Measurements from ENCODE around the gene PCSK9. TPM values are rescaled to one million over a fixed set of nuclear protein-coding genes. Genes with fewer than 3 reads are reported as not detected.

The PCSK9 gene
- total RNA-seq, 2 experiments from 2014 or later: not detected

DNA sequence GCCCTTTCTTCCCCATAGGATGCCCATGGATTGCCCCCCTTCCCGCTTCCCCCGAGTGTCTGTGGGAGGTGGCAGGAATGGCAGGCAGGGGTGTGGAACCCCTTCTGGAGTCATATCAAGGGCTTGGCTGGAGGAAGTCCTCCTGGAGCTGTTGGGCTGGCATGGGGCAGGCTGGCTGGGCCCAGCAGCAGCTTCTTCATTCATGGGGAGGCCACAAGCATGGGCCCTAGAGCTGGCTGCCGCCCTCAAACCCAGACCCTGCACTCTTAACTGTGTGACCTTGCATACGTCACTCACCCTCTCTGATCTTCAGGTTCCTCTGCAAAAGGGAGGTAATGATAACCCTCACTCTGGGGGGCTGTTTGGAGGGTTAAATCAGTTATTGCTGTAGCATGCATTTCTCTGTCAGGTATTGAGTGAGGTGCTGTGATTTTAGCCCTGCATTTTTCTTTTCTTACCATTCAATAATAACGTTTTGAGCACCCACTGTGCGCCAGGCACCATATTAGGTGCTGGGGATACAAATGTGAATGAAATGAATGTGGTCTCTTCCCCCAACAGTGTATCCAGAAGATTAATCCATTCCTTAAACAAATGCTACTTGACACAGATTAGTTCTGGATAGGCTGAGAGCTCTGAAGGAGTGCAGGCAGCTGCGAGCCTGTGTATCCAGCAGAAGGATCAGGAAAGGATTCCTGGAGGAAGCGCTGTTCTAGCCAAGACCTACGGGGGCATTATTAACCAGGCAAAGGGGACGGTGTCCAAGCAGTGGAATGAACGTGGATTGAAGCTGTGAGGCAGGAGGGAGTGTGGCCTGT, 9.3 kb downstream of the PCSK9 start:
- Mint-ChIP-seq H3K27me3 (peaks cover 4% of the 10 kb centered on the region), H3K9me3 (no peaks in the 10 kb centered on the region), H3K4me1 (ENCODE audit: low read depth) (no peaks in the 10 kb centered on the region), H3K27ac (no peak overlapping the region), H3K36me3 (ENCODE audit: low read depth) (no peaks in the 10 kb centered on the region), H3K4me3 (no peak overlapping the region)
- DNase-seq (no peak), ATAC-seq (ENCODE audit: poor library complexity) (no peak)
- Histone ChIP-seq H3K36me3 (ENCODE audit: insufficient read depth, low read length) (no peaks in the 10 kb centered on the region), H3K9me3 (ENCODE audit: control insufficient read depth in 1 of 2, insufficient read depth in 1 of 2, low read length in 2 of 2) (no peaks in the 10 kb centered on the region), H3K4me3 (ENCODE audit: low read length) (no peak overlapping the region), H3K27me3 (ENCODE audit: control insufficient read depth in 1 of 2, insufficient read depth in 2 of 2, low read length in 2 of 2) (no peaks in the 10 kb centered on the region), H3K4me1 (ENCODE audit: insufficient read depth, low read length) (no peaks in the 10 kb centered on the region), H3K27ac (ENCODE audit: low read depth in 1 of 2, low read length in 2 of 2) (no peak overlapping the region)
- CTCF ChIA-PET: no interaction called here
- intact Hi-C loops (cut with DNase I, micrococcal nuclease): no loop called here
- TF ChIP-seq, protein P1, sequence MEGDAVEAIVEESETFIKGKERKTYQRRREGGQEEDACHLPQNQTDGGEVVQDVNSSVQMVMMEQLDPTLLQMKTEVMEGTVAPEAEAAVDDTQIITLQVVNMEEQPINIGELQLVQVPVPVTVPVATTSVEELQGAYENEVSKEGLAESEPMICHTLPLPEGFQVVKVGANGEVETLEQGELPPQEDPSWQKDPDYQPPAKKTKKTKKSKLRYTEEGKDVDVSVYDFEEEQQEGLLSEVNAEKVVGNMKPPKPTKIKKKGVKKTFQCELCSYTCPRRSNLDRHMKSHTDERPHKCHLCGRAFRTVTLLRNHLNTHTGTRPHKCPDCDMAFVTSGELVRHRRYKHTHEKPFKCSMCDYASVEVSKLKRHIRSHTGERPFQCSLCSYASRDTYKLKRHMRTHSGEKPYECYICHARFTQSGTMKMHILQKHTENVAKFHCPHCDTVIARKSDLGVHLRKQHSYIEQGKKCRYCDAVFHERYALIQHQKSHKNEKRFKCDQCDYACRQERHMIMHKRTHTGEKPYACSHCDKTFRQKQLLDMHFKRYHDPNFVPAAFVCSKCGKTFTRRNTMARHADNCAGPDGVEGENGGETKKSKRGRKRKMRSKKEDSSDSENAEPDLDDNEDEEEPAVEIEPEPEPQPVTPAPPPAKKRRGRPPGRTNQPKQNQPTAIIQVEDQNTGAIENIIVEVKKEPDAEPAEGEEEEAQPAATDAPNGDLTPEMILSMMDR (IDR thresholded peaks at IDR 0.05): no peak
- POLR2A ChIA-PET: no interaction called here

DNA sequence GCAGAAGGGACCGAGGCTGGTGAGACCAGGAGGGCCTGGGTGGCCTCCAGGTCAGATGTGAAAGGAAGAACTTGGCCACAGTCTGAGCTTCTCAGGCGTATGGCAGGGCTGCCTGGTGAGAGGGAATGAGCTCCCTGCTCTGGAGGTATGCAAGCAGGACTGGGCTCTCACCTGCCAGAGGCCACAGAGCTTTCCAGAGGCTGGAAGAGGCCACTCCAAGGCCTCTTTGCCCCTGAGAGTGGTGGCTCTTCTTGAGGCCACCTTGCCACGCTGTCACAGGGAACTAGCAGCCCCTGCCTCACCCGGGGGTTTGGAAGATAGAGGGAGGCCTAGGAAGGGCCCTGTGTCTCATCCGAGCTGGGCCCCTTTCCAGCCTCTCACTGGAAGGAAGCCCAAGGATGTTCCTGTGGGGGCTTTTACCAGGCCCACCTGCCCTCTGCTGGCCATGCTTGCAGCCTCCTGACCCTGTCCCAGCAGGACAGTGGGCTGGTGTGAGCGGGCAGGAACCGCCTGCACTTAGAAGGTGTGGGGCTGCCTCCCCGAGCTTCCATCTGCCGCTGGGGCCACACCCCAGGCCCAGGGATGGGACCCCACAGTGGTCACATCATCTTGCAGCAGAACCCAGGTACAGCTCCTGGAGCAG, 10.0 kb downstream of the PCSK9 start:
- Mint-ChIP-seq H3K27me3 (no peaks in the 10 kb centered on the region), H3K36me3 (ENCODE audit: low read depth) (no peaks in the 10 kb centered on the region), H3K4me1 (ENCODE audit: low read depth) (no peaks in the 10 kb centered on the region), H3K27ac (no peak overlapping the region), H3K9me3 (no peaks in the 10 kb centered on the region), H3K4me3 (no peak overlapping the region)
- no peaks in the 10 kb centered on the region for H3K36me3 ChIP-seq (ENCODE audit: insufficient read depth, low read length)
- intact Hi-C loops (cut with DNase I, micrococcal nuclease): no loop called here
- no peaks in the 10 kb centered on the region for H3K4me1 ChIP-seq (ENCODE audit: insufficient read depth, low read length)
- H3K27ac ChIP-seq (ENCODE audit: low read depth in 1 of 2, low read length in 2 of 2): no peak overlapping the region
- H3K9me3 ChIP-seq (ENCODE audit: control insufficient read depth in 1 of 2, insufficient read depth in 1 of 2, low read length in 2 of 2): no peaks in the 10 kb centered on the region
- no peaks in the 10 kb centered on the region for H3K27me3 ChIP-seq (ENCODE audit: control insufficient read depth in 1 of 2, insufficient read depth in 2 of 2, low read length in 2 of 2)
- no peak overlapping the region for H3K4me3 ChIP-seq (ENCODE audit: low read length)
- ATAC-seq (ENCODE audit: poor library complexity) (no peak), DNase-seq (no peak)
- ChIA-PET CTCF (no interaction called here), POLR2A (no interaction called here)
- TF ChIP-seq, protein P1 (IDR thresholded peaks at IDR 0.05): no peak

DNA sequence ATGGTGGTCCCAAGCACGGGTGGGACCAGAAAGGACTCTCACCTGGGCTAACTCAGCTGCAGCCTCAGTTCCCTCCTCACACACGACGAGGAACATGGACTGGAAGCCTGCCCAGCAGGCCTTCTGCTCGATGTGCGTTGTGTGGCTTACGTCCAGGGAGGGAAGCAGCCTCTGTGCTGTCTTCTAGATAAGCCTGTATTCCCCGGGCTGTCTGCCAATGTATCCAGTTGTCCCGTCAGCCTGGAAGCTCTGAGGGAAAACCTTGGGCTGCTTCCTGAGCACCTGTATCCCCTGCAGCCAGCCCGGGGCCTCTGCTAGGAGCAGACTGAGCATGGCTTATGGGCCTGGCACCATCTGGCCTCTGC, 10.5 kb downstream of the PCSK9 start:
- Mint-ChIP-seq H3K4me1 (ENCODE audit: low read depth) (no peaks in the 10 kb centered on the region), H3K36me3 (ENCODE audit: low read depth) (no peaks in the 10 kb centered on the region), H3K27ac (no peak overlapping the region), H3K27me3 (no peaks in the 10 kb centered on the region), H3K4me3 (no peak overlapping the region), H3K9me3 (no peaks in the 10 kb centered on the region)
- Histone ChIP-seq H3K36me3 (ENCODE audit: insufficient read depth, low read length) (no peaks in the 10 kb centered on the region), H3K27me3 (ENCODE audit: control insufficient read depth in 1 of 2, insufficient read depth in 2 of 2, low read length in 2 of 2) (no peaks in the 10 kb centered on the region), H3K9me3 (ENCODE audit: control insufficient read depth in 1 of 2, insufficient read depth in 1 of 2, low read length in 2 of 2) (no peaks in the 10 kb centered on the region), H3K27ac (ENCODE audit: low read depth in 1 of 2, low read length in 2 of 2) (no peak overlapping the region), H3K4me3 (ENCODE audit: low read length) (no peak overlapping the region), H3K4me1 (ENCODE audit: insufficient read depth, low read length) (no peaks in the 10 kb centered on the region)
- DNase-seq (no peak), ATAC-seq (ENCODE audit: poor library complexity) (no peak)
- ChIA-PET POLR2A (no interaction called here), CTCF (no interaction called here)
- intact Hi-C loops (cut with DNase I, micrococcal nuclease): no loop called here
- TF ChIP-seq, protein P1 (IDR thresholded peaks at IDR 0.05): no peak

All from CD4-positive, alpha-beta T cell (primary cell).